RWPE2 (cell line): ENCODE measurements around the gene DRAP1.

Experiments
- ATAC-seq: fragments of 200-7000 bp; cut with Tn5 transposase; 3 replicates; pipeline ENCODE4 v1.9.1; 2021; ENCODE audit warnings: low read depth
- DNase-seq: peaks from one replicate; pipeline ENCODE4 v3.0.0-alpha.2; 2020; ENCODE audit warnings: low spot score
- H3K27ac ChIP-seq: fragments of 450-650 bp; 2 replicates; pipeline ENCODE4 v1.5.1; 2017; ENCODE audit warnings: mild to moderate bottlenecking; ENCODE audit not compliant: poor library complexity, severe bottlenecking
- H3K27me3 ChIP-seq: fragments of 250-450 bp; sonication (Bioruptor Pico); 2 replicates; pipeline ENCODE4 v1.5.1; 2021; ENCODE audit warnings: mild to moderate bottlenecking, moderate library complexity; ENCODE audit not compliant: insufficient read depth, poor library complexity, severe bottlenecking
- H3K36me3 ChIP-seq: fragments of 250-450 bp; sonication (Bioruptor Pico); 2 replicates; pipeline ENCODE4 v1.5.1; 2020; ENCODE audit warnings: low read depth, mild to moderate bottlenecking, moderate library complexity
- H3K4me1 ChIP-seq: fragments of 250-450 bp; sonication (Bioruptor Pico); 2 replicates; pipeline ENCODE4 v1.5.1; 2021; ENCODE audit warnings: mild to moderate bottlenecking, moderate library complexity; ENCODE audit not compliant: insufficient read depth, poor library complexity, severe bottlenecking
- H3K4me3 ChIP-seq: fragments of 250-450 bp; sonication (Bioruptor Pico); 2 replicates; pipeline ENCODE4 v1.5.1; 2021; ENCODE audit warnings: mild to moderate bottlenecking, moderate library complexity; ENCODE audit not compliant: severe bottlenecking
- H3K9me3 ChIP-seq: fragments of 250-450 bp; sonication (Bioruptor Pico); 2 replicates; pipeline ENCODE4 v1.5.1; 2021; ENCODE audit warnings: mild to moderate bottlenecking, moderate library complexity; ENCODE audit not compliant: severe bottlenecking
- TF ChIP-seq, protein P1 (sequence below): fragments of 450-650 bp; IDR thresholded peaks from one replicate; pipeline ENCODE4 v1.5.1; 2017; ENCODE audit warnings: mild to moderate bottlenecking, moderate library complexity; ENCODE audit not compliant: poor library complexity, severe bottlenecking

Gene DRAP1

DNA sequence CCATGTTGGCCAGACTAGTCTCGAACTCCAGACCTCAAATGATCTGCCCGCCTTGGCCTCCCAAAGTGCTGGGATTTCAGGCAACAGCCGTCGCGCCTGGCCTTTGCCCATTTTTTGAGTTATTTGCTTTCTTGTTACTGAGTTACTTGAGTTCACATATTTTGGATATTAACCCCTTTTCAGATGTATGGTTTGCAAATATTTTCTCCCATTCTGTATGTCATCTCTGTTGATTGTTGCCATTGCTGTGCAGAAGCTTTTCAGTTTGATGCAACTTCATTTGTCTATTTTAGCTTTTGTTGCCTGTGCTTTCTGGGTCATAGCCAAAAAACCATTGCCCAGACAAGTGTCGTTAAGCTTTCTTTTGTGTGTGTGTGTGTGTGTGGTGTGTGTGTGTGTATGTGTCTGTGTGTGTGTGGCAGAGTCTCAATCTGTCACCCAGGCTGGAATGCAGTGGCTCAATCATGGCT is 32.9 kb downstream of the DRAP1 start:
- H3K27me3 ChIP-seq = no peaks in the 10 kb centered on the region
- DNase-seq (no peak), ATAC-seq (no peak)
- H3K4me3 ChIP-seq = no peak overlapping the region
- H3K9me3 ChIP-seq = no peaks in the 10 kb centered on the region
- TF ChIP-seq, protein P1, sequence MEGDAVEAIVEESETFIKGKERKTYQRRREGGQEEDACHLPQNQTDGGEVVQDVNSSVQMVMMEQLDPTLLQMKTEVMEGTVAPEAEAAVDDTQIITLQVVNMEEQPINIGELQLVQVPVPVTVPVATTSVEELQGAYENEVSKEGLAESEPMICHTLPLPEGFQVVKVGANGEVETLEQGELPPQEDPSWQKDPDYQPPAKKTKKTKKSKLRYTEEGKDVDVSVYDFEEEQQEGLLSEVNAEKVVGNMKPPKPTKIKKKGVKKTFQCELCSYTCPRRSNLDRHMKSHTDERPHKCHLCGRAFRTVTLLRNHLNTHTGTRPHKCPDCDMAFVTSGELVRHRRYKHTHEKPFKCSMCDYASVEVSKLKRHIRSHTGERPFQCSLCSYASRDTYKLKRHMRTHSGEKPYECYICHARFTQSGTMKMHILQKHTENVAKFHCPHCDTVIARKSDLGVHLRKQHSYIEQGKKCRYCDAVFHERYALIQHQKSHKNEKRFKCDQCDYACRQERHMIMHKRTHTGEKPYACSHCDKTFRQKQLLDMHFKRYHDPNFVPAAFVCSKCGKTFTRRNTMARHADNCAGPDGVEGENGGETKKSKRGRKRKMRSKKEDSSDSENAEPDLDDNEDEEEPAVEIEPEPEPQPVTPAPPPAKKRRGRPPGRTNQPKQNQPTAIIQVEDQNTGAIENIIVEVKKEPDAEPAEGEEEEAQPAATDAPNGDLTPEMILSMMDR = no peak
- no peaks in the 10 kb centered on the region for H3K4me1 ChIP-seq
- H3K27ac ChIP-seq = no peak overlapping the region
- no peaks in the 10 kb centered on the region for H3K36me3 ChIP-seq

DNA sequence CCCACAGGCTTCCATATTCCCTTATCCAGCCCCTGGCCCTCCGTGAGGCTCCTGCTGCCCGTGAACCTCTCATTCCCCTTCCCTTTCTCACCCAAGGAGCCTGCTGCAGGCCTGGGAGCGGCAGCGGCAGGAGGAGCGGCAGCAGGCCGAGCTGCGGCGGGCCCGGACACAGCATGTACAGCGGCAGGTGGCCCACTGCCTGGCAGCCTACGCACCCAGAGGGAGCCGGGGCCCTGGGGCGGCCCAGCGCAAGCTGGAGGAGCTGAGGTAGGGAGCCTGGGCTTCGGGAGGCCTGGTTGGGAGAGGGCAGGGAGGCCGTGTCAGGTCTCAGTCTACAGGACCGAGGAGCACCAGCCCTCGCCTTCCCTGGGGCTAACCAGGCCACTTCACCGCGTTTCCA is 34.2 kb downstream of the DRAP1 start:
- no peaks in the 10 kb centered on the region for H3K27me3 ChIP-seq
- DNase-seq (no peak), ATAC-seq (no peak)
- no peaks in the 10 kb centered on the region for H3K4me1 ChIP-seq
- H3K27ac ChIP-seq = no peak overlapping the region
- TF ChIP-seq, protein P1 = no peak
- no peak overlapping the region for H3K4me3 ChIP-seq
- no peaks in the 10 kb centered on the region for H3K36me3 ChIP-seq
- no peaks in the 10 kb centered on the region for H3K9me3 ChIP-seq

DNA sequence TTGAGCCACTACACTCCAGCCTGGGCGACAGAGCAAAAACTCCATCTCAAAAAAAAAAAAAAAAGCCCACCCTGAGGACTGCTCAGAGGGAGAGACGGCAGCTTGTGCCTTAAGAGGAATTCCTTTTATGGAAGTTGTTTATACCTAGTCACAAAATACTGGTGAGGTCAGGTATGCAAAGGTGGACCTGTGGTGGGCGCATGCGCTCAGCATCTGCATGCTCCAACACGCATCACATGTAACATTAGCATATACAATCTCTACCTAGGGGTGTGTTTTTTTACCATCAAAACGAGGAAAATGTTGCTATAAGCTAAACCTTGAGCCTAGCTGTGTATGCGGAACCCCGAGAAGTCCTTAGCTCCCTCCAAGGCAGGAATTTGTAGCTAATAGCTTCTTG is 35.5 kb downstream of the DRAP1 start:
- no peak for DNase-seq
- TF ChIP-seq, protein P1 = no peak
- H3K27ac ChIP-seq = no peak overlapping the region

DNA sequence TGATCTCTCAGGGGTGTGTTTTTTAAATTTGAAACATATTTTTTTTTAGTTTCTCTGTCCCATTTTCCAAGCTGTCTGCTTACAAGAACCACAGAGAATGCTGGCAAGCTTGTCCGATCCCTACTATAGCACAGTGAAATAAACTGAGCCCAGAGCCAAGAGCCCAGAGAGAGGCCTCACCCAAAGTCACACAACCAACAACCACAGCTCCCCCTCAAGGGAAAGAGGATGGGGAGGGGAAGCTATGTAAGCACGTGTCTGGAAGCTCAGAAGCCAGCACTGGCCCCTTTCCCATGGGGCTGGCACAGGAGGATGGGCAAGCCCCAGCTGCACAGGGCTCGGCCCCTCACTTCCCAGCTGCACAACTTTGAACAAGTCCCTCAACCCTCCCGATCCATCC is 39.1 kb downstream of the DRAP1 start:
- DNase-seq (no peak), ATAC-seq (no peak)
- Histone ChIP-seq H3K4me3 (no peak overlapping the region), H3K36me3 (no peaks in the 10 kb centered on the region), H3K27ac (no peak overlapping the region), H3K9me3 (no peaks in the 10 kb centered on the region), H3K27me3 (no peaks in the 10 kb centered on the region), H3K4me1 (peaks cover 6% of the 10 kb centered on the region)
- TF ChIP-seq, protein P1 = no peak

More for the DNA sequence above, 35.5 kb downstream of the DRAP1 start:
- Histone ChIP-seq H3K27me3 (no peaks in the 10 kb centered on the region), H3K9me3 (no peaks in the 10 kb centered on the region), H3K4me3 (no peak overlapping the region), H3K36me3 (no peaks in the 10 kb centered on the region), H3K4me1 (no peaks in the 10 kb centered on the region)
- ATAC-seq = peak; percentile 49; the same call in 2 of the 3 replicates

- no peak for ATAC-seq
- H3K9me3 ChIP-seq = no peaks in the 10 kb centered on the region
These were observed 39.7 kb downstream of the DRAP1 start for GRCh38 chr11:65958774-65959420.

More at GRCh38 chr11:65958774-65959420, 39.7 kb downstream of the DRAP1 start:
- TF ChIP-seq, protein P1 = no peak
- Histone ChIP-seq H3K4me3 (no peak overlapping the region), H3K27ac (no peak overlapping the region), H3K4me1 (peaks cover 6% of the 10 kb centered on the region), H3K27me3 (no peaks in the 10 kb centered on the region), H3K36me3 (peaks cover 3% of the 10 kb centered on the region)
- no peak for DNase-seq
